NCI-H82 (cell line): Measurements from ENCODE around the gene RTCB.

Experiments
- DNase-seq: peaks from one replicate; lab custom pipeline; 2025; lab: John Stamatoyannopoulos, UW

The RTCB gene

GRCh38 chr22:32339190-32340012 is 72.6 kb downstream of the RTCB start:
- DNase-seq = no peak

- DNase-seq = no peak
These were observed 73.3 kb downstream of the RTCB start for GRCh38 chr22:32338757-32339156.
